ENCODE data around the gene TNFAIP2.

DNA sequence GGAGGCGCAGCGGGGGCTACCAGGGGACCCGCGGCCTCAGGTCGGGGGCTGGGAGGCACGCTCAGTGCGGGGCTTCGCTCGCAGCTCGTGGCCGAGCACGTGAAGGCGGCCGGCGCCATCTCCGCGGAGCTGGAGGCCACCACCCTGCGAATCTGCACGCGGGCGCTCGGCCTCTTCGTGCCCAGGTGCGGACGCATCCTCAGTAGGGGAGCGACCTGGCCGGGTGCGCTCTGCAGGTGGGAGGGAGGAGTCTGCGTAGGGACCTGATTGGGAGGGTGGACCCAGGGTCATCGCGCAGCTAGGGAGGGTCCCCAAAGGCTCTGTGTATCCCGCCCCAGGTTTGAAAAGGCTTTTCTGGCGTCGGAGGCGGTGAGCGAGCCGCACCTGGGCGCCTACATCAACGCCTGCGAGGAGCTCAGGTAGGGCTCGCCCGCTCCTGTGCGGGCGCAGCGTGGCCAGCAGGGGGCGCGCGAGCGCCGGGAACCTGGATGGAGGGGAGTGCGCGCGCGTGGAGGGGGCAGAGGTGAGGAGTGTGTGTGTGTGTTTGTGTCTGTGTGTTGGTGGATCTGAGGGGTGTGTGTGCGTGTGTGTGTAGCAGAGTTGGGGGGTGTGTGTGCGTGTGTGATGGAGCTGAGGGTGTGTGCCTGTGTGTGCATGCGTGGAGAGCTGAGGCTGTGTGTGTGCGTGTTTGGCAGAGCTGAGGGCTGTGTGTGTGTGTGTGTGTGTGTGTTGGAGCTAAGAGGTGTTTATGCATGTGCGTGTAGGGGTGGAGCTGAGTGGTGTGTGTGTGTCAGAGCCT is 18.4 kb upstream of the TNFAIP2 start:
- TF ChIP-seq EZH2phosphoT487 (IDR thresholded peaks at IDR 0.05; ENCODE audit: insufficient read depth, low read depth) (no peak), EZH2 (IDR thresholded peaks at IDR 0.05; ENCODE audit: insufficient read depth, poor library complexity, severe bottlenecking) (no peak)

All from GM23248 (cell line).